ENCODE measurements around the gene TNFSF10. TPM values are rescaled to one million over a fixed set of nuclear protein-coding genes. Genes with fewer than 3 reads are reported as not detected.
"Not testable (repeated sequence)": the region's sequence is repeated elsewhere in the genome, so short reads cannot be mapped to it uniquely, and the experiment has no call there.

Gene TNFSF10
- total RNA-seq, 2 experiments from 2014 or later, result 9.2 to 9.5 TPM

DNA sequence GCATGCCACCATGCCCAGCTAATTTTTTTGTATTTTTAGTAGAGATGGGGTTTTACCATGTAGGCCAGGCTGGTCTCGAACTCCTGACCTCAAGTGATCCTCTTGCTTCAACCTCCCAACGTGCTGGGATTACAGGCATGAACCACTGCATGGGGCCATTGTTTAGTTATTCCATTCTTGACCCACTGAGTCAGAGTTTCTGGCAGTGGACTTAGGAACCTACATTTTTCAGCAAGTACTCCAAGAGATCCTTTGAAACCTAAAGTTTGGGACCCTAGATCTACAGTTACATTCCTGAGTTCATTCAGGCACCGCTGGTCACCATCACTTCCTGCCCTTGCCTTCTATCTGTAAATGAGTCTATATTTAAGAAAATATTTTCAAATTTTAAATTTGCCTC lies 1.4 kb upstream of the TNFSF10 start:
- H3K27ac Mint-ChIP-seq, result peak overlapping the region; percentile 93
- ChIA-PET CTCF (no interaction called here), POLR2A (no interaction called here)
- no peaks in the 10 kb centered on the region for H3K9me3 ChIP-seq (ENCODE audit: control insufficient read depth in 1 of 2, insufficient read depth in 1 of 2, low read length in 2 of 2)
- peaks cover 60% of the 10 kb centered on the region for H3K4me1 Mint-ChIP-seq (ENCODE audit: low read depth)
- H3K4me1 ChIP-seq (ENCODE audit: insufficient read depth, low read length), result peaks cover 24% of the 10 kb centered on the region
- H3K27me3 Mint-ChIP-seq, result no peaks in the 10 kb centered on the region
- ATAC-seq (ENCODE audit: poor library complexity) (no peak), DNase-seq (no peak)
- H3K36me3 ChIP-seq (ENCODE audit: insufficient read depth, low read length), result no peaks in the 10 kb centered on the region
- TF ChIP-seq, protein P1, sequence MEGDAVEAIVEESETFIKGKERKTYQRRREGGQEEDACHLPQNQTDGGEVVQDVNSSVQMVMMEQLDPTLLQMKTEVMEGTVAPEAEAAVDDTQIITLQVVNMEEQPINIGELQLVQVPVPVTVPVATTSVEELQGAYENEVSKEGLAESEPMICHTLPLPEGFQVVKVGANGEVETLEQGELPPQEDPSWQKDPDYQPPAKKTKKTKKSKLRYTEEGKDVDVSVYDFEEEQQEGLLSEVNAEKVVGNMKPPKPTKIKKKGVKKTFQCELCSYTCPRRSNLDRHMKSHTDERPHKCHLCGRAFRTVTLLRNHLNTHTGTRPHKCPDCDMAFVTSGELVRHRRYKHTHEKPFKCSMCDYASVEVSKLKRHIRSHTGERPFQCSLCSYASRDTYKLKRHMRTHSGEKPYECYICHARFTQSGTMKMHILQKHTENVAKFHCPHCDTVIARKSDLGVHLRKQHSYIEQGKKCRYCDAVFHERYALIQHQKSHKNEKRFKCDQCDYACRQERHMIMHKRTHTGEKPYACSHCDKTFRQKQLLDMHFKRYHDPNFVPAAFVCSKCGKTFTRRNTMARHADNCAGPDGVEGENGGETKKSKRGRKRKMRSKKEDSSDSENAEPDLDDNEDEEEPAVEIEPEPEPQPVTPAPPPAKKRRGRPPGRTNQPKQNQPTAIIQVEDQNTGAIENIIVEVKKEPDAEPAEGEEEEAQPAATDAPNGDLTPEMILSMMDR (IDR thresholded peaks at IDR 0.05), result no peak
- H3K27me3 ChIP-seq (ENCODE audit: control insufficient read depth in 1 of 2, insufficient read depth in 2 of 2, low read length in 2 of 2), result no peaks in the 10 kb centered on the region
- no peak overlapping the region for H3K4me3 ChIP-seq (ENCODE audit: low read length)
- peak overlapping the region; percentile 91 for H3K4me3 Mint-ChIP-seq
- H3K27ac ChIP-seq (ENCODE audit: low read depth in 1 of 2, low read length in 2 of 2), result peak overlapping the region in 1 of 2 donors; percentile 57
- intact Hi-C loops (cut with DNase I, micrococcal nuclease), result no loop called here
- H3K9me3 Mint-ChIP-seq, result no peaks in the 10 kb centered on the region
- H3K36me3 Mint-ChIP-seq (ENCODE audit: low read depth), result peaks cover 12% of the 10 kb centered on the region

DNA sequence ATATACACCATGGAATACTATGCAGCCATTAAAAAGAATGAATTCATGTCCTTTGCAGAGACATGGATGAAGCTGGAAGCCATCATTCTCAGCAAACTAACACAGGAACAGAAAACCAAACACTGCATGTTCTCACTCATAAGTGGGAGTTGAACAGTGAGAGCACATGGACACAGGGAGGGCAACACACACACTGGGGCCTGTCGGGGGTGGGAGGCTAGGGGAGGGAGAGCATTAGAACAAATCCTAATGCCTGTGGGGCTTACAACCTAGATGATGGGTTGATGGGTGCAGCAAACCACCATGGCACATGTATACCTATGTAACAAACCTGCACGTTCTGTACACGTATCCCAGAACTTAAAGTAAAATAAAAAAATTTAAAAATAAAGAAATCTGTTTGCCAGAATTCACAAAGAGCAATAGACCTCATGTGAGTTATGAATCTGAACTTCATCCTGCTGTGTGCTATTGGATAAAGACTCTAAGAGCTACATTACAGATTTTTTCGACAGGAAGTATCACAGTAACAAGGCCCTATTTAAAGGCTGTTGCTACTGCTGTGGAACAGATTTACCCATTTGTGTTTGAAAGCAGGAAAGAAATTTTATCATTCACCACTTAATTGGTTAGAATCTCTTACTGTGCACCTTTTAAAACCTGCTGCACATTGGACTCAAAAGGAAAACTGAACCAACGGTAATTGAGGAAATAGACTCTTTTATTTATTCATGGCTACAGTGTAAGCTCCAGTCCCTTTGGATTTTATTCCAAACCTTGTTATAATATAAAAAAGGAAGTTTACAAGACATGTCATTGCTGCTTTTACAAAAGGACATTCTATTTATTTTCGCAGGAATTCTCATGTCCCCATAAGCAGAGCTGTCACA lies 1.1 kb downstream of the TNFSF10 start:
- H3K27me3 Mint-ChIP-seq; H3K9me3 ChIP-seq (ENCODE audit: control insufficient read depth in 1 of 2, insufficient read depth in 1 of 2, low read length in 2 of 2); intact Hi-C loops (cut with DNase I, micrococcal nuclease); H3K27me3 ChIP-seq (ENCODE audit: control insufficient read depth in 1 of 2, insufficient read depth in 2 of 2, low read length in 2 of 2); H3K36me3 ChIP-seq (ENCODE audit: insufficient read depth, low read length); H3K9me3 Mint-ChIP-seq: not testable (repeated sequence)
- Histone ChIP-seq H3K4me3 (ENCODE audit: low read length) (peak overlapping the region; percentile 64), H3K4me1 (ENCODE audit: insufficient read depth, low read length) (peaks cover 36% of the 10 kb centered on the region), H3K27ac (ENCODE audit: low read depth in 1 of 2, low read length in 2 of 2) (peak overlapping the region; percentile 57 to 65)
- ChIA-PET CTCF (interaction anchor here (1.1 to 1.9 kb wide), 5 partner anchors 9 to 74 kb away, joined by 4 to 16 read pairs (median 5); no protein-coding TSS in a partner anchor), POLR2A (interaction anchor here (0.6 to 2.7 kb wide), 18 partner anchors 8 to 1267 kb away, joined by 3 to 40 read pairs (median 5); no protein-coding TSS in a partner anchor)
- DNase-seq (peak in 2 of 14 experiments; percentile 24 to 71), ATAC-seq (ENCODE audit: poor library complexity) (peak; percentile 45)
- Mint-ChIP-seq H3K4me3 (peak overlapping the region; percentile 91), H3K36me3 (ENCODE audit: low read depth) (peaks cover 23% of the 10 kb centered on the region), H3K4me1 (ENCODE audit: low read depth) (peaks cover 76% of the 10 kb centered on the region), H3K27ac (peak overlapping the region; percentile 93)

DNA sequence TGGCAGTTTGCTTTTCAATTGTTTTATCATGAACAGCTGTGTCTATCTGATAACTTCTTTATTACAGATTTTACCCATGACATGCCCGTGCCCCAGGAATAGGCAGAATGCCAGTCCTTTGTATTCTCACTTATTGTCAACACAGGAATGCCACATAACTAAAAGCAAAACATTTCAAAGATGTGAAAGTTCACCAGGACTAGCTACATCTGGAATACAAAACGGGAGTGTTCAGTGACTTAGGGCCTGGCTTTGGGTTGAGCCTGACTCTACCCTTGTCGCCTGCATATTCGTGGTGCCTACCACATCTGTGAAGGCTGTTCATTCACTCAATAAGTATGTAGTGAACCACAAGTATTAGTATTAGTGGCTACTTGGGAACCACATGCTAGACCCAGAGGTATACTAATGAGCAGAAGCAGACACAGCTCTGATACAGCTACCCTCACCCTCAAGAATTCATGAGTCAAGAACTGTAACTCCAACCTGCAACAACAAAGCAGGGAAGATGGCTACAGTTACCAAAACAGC lies 2.9 kb downstream of the TNFSF10 start:
- Histone ChIP-seq H3K9me3 (ENCODE audit: control insufficient read depth in 1 of 2, insufficient read depth in 1 of 2, low read length in 2 of 2) (no peaks in the 10 kb centered on the region), H3K4me3 (ENCODE audit: low read length) (peak overlapping the region; percentile 64), H3K4me1 (ENCODE audit: insufficient read depth, low read length) (peaks cover 52% of the 10 kb centered on the region), H3K27ac (ENCODE audit: low read depth in 1 of 2, low read length in 2 of 2) (peak overlapping the region; percentile 53 to 61), H3K27me3 (ENCODE audit: control insufficient read depth in 1 of 2, insufficient read depth in 2 of 2, low read length in 2 of 2) (no peaks in the 10 kb centered on the region), H3K36me3 (ENCODE audit: insufficient read depth, low read length) (no peaks in the 10 kb centered on the region)
- Mint-ChIP-seq H3K4me1 (ENCODE audit: low read depth) (peaks cover 93% of the 10 kb centered on the region), H3K27ac (peak overlapping the region; percentile 93), H3K9me3 (no peaks in the 10 kb centered on the region), H3K27me3 (no peaks in the 10 kb centered on the region), H3K4me3 (peak overlapping the region; percentile 91), H3K36me3 (ENCODE audit: low read depth) (peaks cover 38% of the 10 kb centered on the region)
- TF ChIP-seq, protein P1 (IDR thresholded peaks at IDR 0.05), result no peak
- DNase-seq (peak in 2 of 14 experiments; percentile 36 to 42), ATAC-seq (ENCODE audit: poor library complexity) (peak; percentile 11)
- CTCF ChIA-PET, result interaction anchor here (1.4 to 2.8 kb wide), 2 partner anchors 10 to 76 kb away, joined by 8 to 14 read pairs; no protein-coding TSS in a partner anchor
- POLR2A ChIA-PET, result interaction anchor here (1.0 to 2.1 kb wide), 3 partner anchors 10 to 42 kb away, joined by 3 to 12 read pairs (median 4); no protein-coding TSS in a partner anchor
- intact Hi-C loops (cut with DNase I, micrococcal nuclease), result no loop called here
